ENCODE data around the gene TRAPPC6A. TPM values are rescaled to one million over a fixed set of nuclear protein-coding genes. Genes with fewer than 3 reads are reported as not detected.
"Not testable (repeated sequence)": the region's sequence is repeated elsewhere in the genome, so short reads cannot be mapped to it uniquely, and the experiment has no call there.

The TRAPPC6A gene
- total RNA-seq, 4 donors from 2014 or later: 55.9 to 82.3 (median 71.8) TPM

GRCh38 chr19:45119582-45119981 is 58.5 kb downstream of the TRAPPC6A start:
- peaks cover 72% of the 10 kb centered on the region for H3K4me1 ChIP-seq

DNA sequence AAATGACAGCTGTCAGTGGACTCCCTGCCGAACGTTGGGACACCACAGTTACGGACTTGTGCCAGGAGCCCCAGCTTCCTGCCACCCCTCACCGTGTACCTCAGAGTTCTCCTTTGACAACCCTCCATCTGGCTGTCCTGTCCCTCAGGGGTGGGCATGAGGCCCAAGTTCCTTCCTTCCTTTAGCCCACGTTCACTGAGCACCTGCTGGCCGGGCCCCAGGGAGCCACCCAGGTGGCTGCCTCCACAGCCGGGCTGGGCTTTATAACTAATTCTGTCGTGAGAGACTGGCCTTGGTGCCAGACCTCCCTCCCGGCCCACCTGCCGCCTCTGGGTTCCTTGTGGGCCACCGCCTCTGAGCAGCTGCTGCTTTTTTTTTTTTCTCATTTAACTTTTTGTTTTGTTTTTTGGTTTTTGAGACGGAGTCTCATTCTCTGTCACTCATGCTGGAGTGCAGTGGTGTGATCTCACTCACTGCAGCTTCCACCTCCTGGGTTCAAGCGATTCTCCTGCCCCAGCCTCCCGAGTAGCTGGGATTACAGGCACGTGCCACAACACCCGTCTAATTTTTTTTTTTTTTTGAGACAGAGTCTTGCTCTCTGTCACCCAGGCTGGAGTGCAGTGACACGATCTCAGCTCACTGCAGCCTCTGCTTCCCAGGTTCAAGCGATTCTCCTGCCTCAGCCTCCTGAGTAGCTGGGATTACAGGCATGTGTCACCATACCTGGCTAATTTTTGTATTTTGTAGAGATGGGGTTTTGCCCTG is 59.3 kb downstream of the TRAPPC6A start:
- H3K9me3 ChIP-seq; H3K27me3 ChIP-seq; DNase-seq (ENCODE audit: low spot score in 2 of 2); H3K4me3 ChIP-seq; H3K36me3 ChIP-seq: not testable (repeated sequence)
- H3K27ac ChIP-seq: peak overlapping the region; percentile 52
- H3K4me1 ChIP-seq: peaks cover 64% of the 10 kb centered on the region
- 47% methylated on average over 16 of the region's 18 CpGs for WGBS

More at GRCh38 chr19:45119582-45119981, 58.5 kb downstream of the TRAPPC6A start:
- no peak overlapping the region for H3K4me3 ChIP-seq
- no peaks in the 10 kb centered on the region for H3K27me3 ChIP-seq
- DNase-seq (ENCODE audit: low spot score in 2 of 2): no peak
- H3K36me3 ChIP-seq: no peaks in the 10 kb centered on the region
- no peak overlapping the region for H3K27ac ChIP-seq
- TF ChIP-seq POLR2A (IDR thresholded peaks at IDR 0.05): no peak
- TF ChIP-seq EP300 (IDR thresholded peaks at IDR 0.05): no peak
- no peak for TF ChIP-seq CTCF (IDR thresholded peaks at IDR 0.05)
- no peak for TF ChIP-seq POLR2AphosphoS5 (IDR thresholded peaks at IDR 0.05)
- WGBS: 61% methylated on average over 6 of the region's 6 CpGs
- H3K9me3 ChIP-seq: no peaks in the 10 kb centered on the region

- TF ChIP-seq POLR2A (IDR thresholded peaks at IDR 0.05) (no peak), POLR2AphosphoS5 (IDR thresholded peaks at IDR 0.05) (no peak), EP300 (IDR thresholded peaks at IDR 0.05) (no peak), CTCF (IDR thresholded peaks at IDR 0.05) (no peak)
- Histone ChIP-seq H3K4me3 (no peak overlapping the region), H3K27me3 (no peaks in the 10 kb centered on the region), H3K9me3 (no peaks in the 10 kb centered on the region), H3K27ac (peak overlapping the region; percentile 52), H3K4me1 (peaks cover 64% of the 10 kb centered on the region), H3K36me3 (no peaks in the 10 kb centered on the region)
- 80% methylated on average over 2 of the region's 5 CpGs for WGBS
- DNase-seq (ENCODE audit: low spot score in 2 of 2): no peak
These were observed 59.9 kb downstream of the TRAPPC6A start for GRCh38 chr19:45118106-45118505.

- Histone ChIP-seq H3K9me3 (no peaks in the 10 kb centered on the region), H3K27ac (peak overlapping the region; percentile 52), H3K4me3 (no peak overlapping the region), H3K4me1 (peaks cover 60% of the 10 kb centered on the region), H3K36me3 (no peaks in the 10 kb centered on the region), H3K27me3 (no peaks in the 10 kb centered on the region)
- DNase-seq (ENCODE audit: low spot score in 2 of 2): no peak
- WGBS: 60% methylated on average over 7 of the region's 12 CpGs
- TF ChIP-seq POLR2AphosphoS5 (IDR thresholded peaks at IDR 0.05): no peak
These were observed 60.4 kb downstream of the TRAPPC6A start for GRCh38 chr19:45117671-45118070.

- no peak for DNase-seq (ENCODE audit: low spot score in 2 of 2)
- Histone ChIP-seq H3K27ac (peak overlapping the region; percentile 52), H3K4me3 (no peak overlapping the region), H3K4me1 (peaks cover 55% of the 10 kb centered on the region), H3K9me3 (no peaks in the 10 kb centered on the region), H3K36me3 (no peaks in the 10 kb centered on the region), H3K27me3 (no peaks in the 10 kb centered on the region)
- TF ChIP-seq CTCF (IDR thresholded peaks at IDR 0.05) (no peak), POLR2AphosphoS5 (IDR thresholded peaks at IDR 0.05) (no peak), POLR2A (IDR thresholded peaks at IDR 0.05) (no peak), EP300 (IDR thresholded peaks at IDR 0.05) (no peak)
- 52% methylated on average over 10 of the region's 16 CpGs for WGBS
These were observed 60.9 kb downstream of the TRAPPC6A start for GRCh38 chr19:45117167-45117594.

DNA sequence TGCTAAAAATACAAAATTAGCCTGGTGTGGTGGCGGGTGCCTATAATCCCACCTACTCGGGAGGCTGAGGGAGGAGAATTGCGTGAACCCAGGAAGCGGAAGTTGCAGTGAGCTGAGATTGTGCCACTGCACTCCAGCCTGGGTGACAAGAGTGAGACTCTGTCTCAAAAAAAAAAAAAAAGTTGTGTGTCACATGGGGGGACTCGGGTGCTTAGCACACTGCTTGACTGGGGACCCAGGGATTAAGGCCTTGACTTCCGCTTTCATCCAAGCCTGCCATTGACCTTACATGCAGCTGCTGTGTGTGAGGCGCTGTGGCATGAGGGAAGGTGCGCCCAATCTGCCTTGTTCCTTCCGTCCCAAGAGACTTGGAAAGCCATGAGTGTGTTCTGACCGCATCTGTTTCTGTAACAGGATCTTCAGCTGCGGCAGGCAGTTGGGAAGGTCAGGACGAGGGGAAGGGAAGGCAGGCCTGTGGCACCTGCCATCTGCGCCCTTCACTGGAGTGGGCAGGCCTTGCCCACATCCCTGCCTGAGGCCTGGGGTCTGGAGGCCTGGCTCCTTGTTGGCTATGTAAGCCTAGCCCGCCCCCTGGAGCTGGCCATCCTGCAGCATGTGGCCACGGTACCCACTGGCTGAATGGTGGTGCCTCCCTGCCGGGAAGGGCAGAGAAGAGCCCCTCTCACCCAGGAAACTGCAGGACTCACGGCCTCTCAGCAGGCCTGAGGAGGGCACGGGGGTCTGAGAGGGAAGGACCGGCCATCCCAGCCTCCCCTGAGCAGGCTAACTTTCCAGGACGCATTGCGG is 62.0 kb downstream of the TRAPPC6A start:
- peaks cover 43% of the 10 kb centered on the region for H3K4me1 ChIP-seq
- 91% methylated on average over 20 of the region's 21 CpGs for WGBS
- DNase-seq (ENCODE audit: low spot score in 2 of 2): no peak

More for the DNA sequence above, 62.0 kb downstream of the TRAPPC6A start:
- Histone ChIP-seq H3K36me3 (no peaks in the 10 kb centered on the region), H3K4me3 (no peak overlapping the region), H3K27me3 (no peaks in the 10 kb centered on the region), H3K27ac (no peak overlapping the region), H3K9me3 (no peaks in the 10 kb centered on the region)
- TF ChIP-seq POLR2AphosphoS5 (IDR thresholded peaks at IDR 0.05) (no peak), CTCF (IDR thresholded peaks at IDR 0.05) (no peak), POLR2A (IDR thresholded peaks at IDR 0.05) (no peak), EP300 (IDR thresholded peaks at IDR 0.05) (no peak)

Measured in suprapubic skin (tissue), 4 donors.